ENCODE data around the gene LYRM2.

DNA sequence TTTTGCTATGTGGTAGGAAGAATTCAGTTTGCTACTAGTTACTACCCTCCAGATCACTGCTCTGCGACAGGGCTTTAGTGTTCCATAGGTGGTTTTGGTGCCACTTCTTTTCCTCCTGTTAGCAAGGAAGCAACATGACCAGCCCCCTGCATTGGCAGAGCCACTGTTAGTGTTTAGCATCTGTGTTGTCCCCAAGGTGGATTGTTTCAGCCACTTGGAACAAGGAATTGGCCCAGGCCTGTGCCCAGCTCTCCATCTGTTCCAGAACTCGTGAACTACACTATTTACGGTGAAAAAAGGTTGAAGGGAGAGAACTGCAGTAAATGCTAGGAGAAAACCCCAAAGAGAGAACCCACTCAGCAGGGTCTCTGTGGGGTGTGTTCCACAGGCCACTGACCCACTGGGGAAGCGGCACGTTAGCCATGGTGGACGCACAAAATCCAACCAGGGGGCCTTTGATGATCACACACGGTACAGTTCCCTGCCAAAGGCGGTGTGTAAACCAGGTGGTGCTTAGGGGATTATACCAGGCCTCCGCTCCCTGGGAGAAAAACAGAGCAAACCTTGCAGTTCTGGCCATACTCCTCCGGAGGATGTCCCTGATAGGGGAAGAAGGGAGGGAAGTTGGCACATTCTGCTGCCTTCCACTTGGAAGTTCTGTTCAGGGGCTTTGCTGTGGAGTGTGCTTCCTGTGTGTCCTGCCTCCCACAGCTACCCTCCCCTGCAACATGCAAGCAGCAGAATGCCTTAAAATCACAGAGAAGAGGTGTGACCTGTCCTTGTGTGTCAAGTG, 72.3 kb downstream of the LYRM2 start:
- TF ChIP-seq, protein P1, sequence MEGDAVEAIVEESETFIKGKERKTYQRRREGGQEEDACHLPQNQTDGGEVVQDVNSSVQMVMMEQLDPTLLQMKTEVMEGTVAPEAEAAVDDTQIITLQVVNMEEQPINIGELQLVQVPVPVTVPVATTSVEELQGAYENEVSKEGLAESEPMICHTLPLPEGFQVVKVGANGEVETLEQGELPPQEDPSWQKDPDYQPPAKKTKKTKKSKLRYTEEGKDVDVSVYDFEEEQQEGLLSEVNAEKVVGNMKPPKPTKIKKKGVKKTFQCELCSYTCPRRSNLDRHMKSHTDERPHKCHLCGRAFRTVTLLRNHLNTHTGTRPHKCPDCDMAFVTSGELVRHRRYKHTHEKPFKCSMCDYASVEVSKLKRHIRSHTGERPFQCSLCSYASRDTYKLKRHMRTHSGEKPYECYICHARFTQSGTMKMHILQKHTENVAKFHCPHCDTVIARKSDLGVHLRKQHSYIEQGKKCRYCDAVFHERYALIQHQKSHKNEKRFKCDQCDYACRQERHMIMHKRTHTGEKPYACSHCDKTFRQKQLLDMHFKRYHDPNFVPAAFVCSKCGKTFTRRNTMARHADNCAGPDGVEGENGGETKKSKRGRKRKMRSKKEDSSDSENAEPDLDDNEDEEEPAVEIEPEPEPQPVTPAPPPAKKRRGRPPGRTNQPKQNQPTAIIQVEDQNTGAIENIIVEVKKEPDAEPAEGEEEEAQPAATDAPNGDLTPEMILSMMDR (IDR thresholded peaks at IDR 0.05), result no peak
- TF ChIP-seq POLR2A (IDR thresholded peaks at IDR 0.05) (no peak), EP300 (IDR thresholded peaks at IDR 0.05) (no peak)

Data from tibial nerve (tissue), 4 donors.